AG09319 (cell line): ENCODE results near the gene PDZRN3.

Experiments used
- DNase-seq: peaks from one replicate; pipeline ENCODE4 v3.0.0-alpha.2; 2010; ENCODE audit warnings: low read depth; ENCODE audit errors: extremely low read depth
- CTCF ChIP-seq: IDR thresholded peaks from 2 replicates; pipeline ENCODE4 v1.5.1; 2011; ENCODE audit warnings: low read depth, mild to moderate bottlenecking, inconsistent platforms, low read length, moderate library complexity

The PDZRN3 gene

GRCh38 chr3:73393005-73393404 is 231.7 kb downstream of the PDZRN3 start:
- TF ChIP-seq CTCF = no peak
- no peak for DNase-seq

- TF ChIP-seq CTCF = no peak
- DNase-seq = no peak
Observed at GRCh38 chr3:73391984-73392383, 232.8 kb downstream of the PDZRN3 start.

- DNase-seq = no peak
Observed at GRCh38 chr3:73389928-73390327, 234.8 kb downstream of the PDZRN3 start.

GRCh38 chr3:73389117-73389813 is 235.5 kb downstream of the PDZRN3 start:
- DNase-seq = no peak
- TF ChIP-seq CTCF = no peak

More at GRCh38 chr3:73389928-73390327, 234.8 kb downstream of the PDZRN3 start:
- no peak for TF ChIP-seq CTCF

GRCh38 chr3:73385568-73385967 is 239.2 kb downstream of the PDZRN3 start:
- TF ChIP-seq CTCF = no peak
- DNase-seq = no peak

- no peak for DNase-seq
- no peak for TF ChIP-seq CTCF
Observed at GRCh38 chr3:73384091-73384906, 240.4 kb downstream of the PDZRN3 start.

- DNase-seq = no peak
- TF ChIP-seq CTCF = no peak
Observed at GRCh38 chr3:73383470-73384049, 241.2 kb downstream of the PDZRN3 start.
